Neural crest cell (in vitro differentiated cells): Measurements from ENCODE around the gene METRN. TPM values are rescaled to one million over a fixed set of nuclear protein-coding genes. Genes with fewer than 3 reads are reported as not detected.

Source experiments
- DNase-seq: peaks from one replicate; pipeline ENCODE4 v3.0.0; 2021; ENCODE audit warnings: low read depth, mixed read lengths, low spot score
- H3K27ac Mint-ChIP-seq: one replicate; pipeline ENCODE4 v1.8.0; 2021; ENCODE audit warnings: mild to moderate bottlenecking, mixed read lengths; ENCODE audit not compliant: unreplicated experiment
- H3K27me3 Mint-ChIP-seq: 2 replicates; pipeline ENCODE4 v1.8.0; 2021; ENCODE audit warnings: low read depth, mild to moderate bottlenecking, mixed read lengths
- H3K36me3 Mint-ChIP-seq: 2 replicates; pipeline ENCODE4 v1.8.0; 2021; ENCODE audit warnings: low read depth, mild to moderate bottlenecking, mixed read lengths
- H3K4me1 Mint-ChIP-seq: 2 replicates; pipeline ENCODE4 v1.8.0; 2021; ENCODE audit warnings: mixed read lengths
- H3K4me3 Mint-ChIP-seq: one replicate; pipeline ENCODE4 v1.8.0; 2021; ENCODE audit warnings: mild to moderate bottlenecking, mixed read lengths
- H3K9me3 Mint-ChIP-seq: 2 replicates; pipeline ENCODE4 v1.8.0; 2021; ENCODE audit warnings: mixed read lengths
- total RNA-seq: library from RNA; stranded (reverse); gene quantifications from 2 replicates; pipeline ENCODE4 v1.2.1, GENCODE V29; 2021
- TF ChIP-seq, protein P1 (sequence below): fragments of 200-600 bp; sonication (generic); conservative IDR thresholded peaks from 2 replicates; pipeline ENCODE4 v1.5.0; 2021; ENCODE audit warnings: antibody characterized with exemption, mild to moderate bottlenecking

The METRN gene
- total RNA-seq, 1 donor from 2014 or later: 224 TPM

DNA sequence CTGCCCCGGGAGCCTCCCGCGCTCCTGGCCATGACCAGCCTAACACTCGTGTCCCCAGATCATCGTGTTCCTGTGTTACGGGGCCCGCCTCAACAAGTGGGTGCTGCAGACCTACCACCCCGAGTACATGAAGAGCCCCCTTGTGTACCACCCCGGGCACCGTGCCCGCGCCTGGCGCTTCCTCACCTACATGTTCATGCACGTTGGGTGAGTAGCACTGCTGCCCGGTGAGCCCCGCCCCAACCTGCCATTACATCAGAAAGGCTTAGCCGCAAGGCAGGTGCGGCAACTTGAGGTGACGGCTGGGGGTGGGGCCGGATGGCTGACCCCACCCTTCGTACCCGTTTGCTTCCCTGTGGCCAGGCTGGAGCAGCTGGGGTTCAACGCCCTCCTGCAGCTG, 38.0 kb upstream of the METRN start:
- H3K9me3 Mint-ChIP-seq: no peaks in the 10 kb centered on the region
- no peak overlapping the region for H3K27ac Mint-ChIP-seq
- H3K4me1 Mint-ChIP-seq: peaks cover 18% of the 10 kb centered on the region
- H3K4me3 Mint-ChIP-seq: peak overlapping the region; percentile 65
- no peaks in the 10 kb centered on the region for H3K36me3 Mint-ChIP-seq
- no peak for DNase-seq
- TF ChIP-seq, protein P1, sequence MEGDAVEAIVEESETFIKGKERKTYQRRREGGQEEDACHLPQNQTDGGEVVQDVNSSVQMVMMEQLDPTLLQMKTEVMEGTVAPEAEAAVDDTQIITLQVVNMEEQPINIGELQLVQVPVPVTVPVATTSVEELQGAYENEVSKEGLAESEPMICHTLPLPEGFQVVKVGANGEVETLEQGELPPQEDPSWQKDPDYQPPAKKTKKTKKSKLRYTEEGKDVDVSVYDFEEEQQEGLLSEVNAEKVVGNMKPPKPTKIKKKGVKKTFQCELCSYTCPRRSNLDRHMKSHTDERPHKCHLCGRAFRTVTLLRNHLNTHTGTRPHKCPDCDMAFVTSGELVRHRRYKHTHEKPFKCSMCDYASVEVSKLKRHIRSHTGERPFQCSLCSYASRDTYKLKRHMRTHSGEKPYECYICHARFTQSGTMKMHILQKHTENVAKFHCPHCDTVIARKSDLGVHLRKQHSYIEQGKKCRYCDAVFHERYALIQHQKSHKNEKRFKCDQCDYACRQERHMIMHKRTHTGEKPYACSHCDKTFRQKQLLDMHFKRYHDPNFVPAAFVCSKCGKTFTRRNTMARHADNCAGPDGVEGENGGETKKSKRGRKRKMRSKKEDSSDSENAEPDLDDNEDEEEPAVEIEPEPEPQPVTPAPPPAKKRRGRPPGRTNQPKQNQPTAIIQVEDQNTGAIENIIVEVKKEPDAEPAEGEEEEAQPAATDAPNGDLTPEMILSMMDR: no peak
- peaks cover 18% of the 10 kb centered on the region for H3K27me3 Mint-ChIP-seq

DNA sequence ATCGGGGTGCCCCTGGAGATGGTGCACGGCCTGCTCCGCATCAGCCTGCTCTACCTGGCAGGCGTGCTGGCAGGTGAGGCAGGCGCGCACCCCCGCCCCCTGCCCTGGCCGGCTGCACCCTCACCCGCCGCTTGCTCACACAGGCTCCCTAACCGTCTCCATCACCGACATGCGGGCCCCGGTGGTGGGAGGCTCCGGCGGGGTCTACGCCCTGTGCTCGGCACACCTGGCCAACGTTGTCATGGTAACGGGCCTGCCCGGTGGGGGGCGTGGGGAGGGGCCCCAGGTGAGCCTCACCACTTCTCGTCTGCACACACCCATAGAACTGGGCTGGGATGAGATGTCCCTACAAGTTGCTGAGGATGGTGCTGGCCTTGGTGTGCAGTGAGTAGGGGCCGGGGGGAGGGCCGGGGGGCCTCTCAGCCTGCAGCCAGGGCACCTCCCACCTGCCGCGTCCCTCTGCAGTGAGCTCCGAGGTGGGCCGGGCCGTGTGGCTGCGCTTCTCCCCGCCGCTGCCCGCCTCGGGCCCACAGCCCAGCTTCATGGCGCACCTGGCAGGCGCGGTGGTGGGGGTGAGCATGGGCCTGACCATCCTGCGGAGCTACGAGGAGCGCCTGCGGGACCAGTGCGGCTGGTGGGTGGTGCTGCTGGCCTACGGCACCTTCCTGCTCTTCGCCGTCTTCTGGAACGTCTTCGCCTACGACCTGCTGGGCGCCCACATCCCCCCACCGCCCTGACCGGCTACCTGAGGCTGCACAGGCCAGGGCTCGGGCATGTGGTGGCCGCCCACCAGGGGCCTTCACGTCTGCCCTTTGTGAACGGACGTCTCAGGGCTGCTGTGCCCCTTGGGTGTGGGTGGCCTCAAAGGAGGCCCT, 37.4 kb upstream of the METRN start:
- no peaks in the 10 kb centered on the region for H3K9me3 Mint-ChIP-seq
- TF ChIP-seq, protein P1: no peak
- peaks cover 20% of the 10 kb centered on the region for H3K4me1 Mint-ChIP-seq
- H3K4me3 Mint-ChIP-seq: no peak overlapping the region
- peaks cover 20% of the 10 kb centered on the region for H3K27me3 Mint-ChIP-seq
- no peak for DNase-seq
- no peak overlapping the region for H3K27ac Mint-ChIP-seq
- H3K36me3 Mint-ChIP-seq: peaks cover 2% of the 10 kb centered on the region

DNA sequence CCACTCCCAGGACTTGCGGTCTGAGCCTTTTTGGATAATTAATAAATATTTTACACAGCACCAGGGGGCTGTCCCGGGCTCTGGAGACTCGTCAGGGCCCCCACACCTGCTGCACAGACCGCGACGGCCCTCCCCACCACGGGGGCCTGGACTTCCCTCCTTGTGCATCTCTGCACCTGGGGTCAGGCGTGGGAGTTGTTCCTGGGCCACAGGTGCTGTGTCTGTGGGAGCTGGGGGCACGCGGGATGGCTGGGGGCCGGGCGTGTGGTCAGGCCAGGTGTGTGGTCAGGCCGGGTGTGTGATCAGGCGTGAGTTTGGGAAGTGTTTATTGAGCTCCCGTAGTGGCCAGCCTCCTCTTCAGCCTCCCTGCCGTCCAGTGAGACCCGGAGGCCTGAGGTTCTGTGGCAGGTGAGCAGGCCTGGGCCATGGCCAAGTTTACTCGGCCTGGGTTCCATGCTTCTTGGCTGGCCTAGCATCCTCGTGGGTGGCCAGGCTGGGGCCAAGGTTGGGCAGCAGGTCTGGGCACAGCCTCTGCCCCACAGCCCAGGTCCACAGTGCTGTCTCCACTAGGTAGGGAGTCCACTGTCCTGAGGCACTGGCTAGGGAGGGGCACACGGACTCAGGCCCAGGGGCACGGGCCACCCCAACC, 36.6 kb upstream of the METRN start:
- TF ChIP-seq, protein P1: no peak
- Mint-ChIP-seq H3K4me1 (peaks cover 22% of the 10 kb centered on the region), H3K27ac (no peak overlapping the region), H3K36me3 (peaks cover 3% of the 10 kb centered on the region), H3K27me3 (peaks cover 20% of the 10 kb centered on the region), H3K9me3 (no peaks in the 10 kb centered on the region), H3K4me3 (peak overlapping the region; percentile 91)
- DNase-seq: no peak

DNA sequence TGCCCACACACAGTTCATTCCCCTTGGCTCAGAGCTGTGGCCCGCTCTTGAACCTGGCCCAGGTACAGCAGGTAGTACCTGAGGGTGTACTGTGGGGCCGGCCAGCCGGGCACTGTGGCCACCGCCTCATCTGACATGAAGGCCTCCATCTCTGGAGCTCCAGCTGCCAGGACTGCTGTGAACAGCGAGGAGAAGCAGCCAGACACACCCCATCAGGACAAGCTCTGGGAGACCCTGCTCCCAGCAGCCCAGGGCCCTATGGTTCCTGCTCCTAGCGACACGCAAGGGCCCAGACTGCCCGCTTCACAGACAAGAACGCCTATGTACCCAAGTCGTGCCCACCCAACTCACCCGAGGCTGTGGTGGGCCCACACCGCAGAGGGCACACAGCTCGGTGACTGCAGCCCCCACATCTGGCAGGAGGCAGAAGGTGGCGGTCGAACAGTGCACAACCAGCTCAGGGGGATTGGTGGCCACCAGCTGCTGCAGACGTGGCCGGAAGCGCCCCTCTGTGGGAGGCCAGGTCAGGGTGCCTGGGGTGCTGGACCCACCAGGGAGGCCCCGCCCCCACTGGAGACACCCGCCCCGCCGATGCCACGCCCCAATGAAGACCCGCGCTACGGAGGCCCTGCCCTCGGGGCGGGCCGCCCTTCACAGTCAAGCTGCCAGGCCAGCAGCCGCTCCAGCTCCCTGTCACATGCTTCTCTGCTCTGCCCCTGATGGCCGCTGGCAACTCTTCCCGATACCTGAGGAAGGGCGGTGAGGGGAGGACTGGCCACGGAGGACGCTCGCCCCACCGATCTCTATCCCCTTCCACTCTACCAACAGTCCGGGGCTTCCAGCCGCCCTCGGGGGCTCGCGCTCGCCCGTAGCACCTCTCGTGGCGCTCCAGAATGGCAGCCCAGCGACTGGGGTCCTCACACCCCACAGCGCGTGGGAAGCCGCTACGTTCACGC, 35.8 kb upstream of the METRN start:
- H3K27ac Mint-ChIP-seq: no peak overlapping the region
- no peaks in the 10 kb centered on the region for H3K9me3 Mint-ChIP-seq
- peaks cover 3% of the 10 kb centered on the region for H3K36me3 Mint-ChIP-seq
- DNase-seq: peak; percentile 64
- H3K27me3 Mint-ChIP-seq: peaks cover 20% of the 10 kb centered on the region
- H3K4me1 Mint-ChIP-seq: peaks cover 22% of the 10 kb centered on the region
- TF ChIP-seq, protein P1: no peak
- peak overlapping the region; percentile 91 for H3K4me3 Mint-ChIP-seq
